Stimulated activated CD4-positive, alpha-beta T cell treated with anti-CD3 and anti-CD28 coated beads, Interleukin-1b, Interleukin-23, amount 100 ng/mL, for 48 hours (primary cell): ENCODE data around the gene PNLIPRP2.

ENCODE experiments used
- DNase-seq: peaks from one replicate; pipeline ENCODE4 v3.0.0-alpha.2; 2020

PNLIPRP2 gene

DNA sequence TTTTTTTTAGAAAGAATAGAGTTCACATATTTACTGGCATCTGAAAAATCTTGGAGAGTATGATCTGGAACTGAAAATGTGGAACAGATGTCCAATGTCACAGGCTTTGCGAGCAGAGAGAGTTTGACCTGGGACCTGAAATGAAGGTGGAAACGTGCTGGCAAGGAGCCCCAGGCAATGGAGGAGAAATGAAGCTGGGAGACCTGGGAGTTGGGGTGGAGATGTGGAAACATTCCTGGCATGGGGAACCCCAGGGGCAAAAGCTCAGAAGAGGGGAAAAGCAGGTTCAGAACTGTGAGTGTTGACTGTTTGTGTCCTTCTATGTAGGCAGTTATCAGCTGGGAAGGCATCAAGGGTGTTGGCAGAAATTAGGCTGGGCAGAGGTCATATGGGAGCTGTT, 7.3 kb upstream of the PNLIPRP2 start:
- no peak for DNase-seq

DNA sequence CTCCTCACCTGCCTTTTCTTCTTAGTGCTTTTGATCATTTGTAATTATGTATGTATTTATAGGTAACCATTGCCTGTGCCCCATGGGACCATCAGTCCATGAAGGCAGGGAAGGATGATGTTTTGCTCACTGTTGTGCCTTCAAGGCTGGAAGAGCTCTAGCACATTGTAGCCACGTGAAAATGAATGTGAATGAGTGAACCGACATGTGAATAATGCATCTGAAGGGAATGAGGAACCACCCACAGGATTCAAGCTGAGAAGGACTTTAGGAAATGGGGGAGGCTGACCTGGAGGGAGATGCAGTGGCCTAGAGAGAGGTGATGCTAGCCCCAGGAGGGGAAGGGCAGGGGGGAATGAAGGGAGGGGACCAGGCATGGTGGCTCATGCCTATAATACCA, 6.0 kb upstream of the PNLIPRP2 start:
- DNase-seq = no peak

DNA sequence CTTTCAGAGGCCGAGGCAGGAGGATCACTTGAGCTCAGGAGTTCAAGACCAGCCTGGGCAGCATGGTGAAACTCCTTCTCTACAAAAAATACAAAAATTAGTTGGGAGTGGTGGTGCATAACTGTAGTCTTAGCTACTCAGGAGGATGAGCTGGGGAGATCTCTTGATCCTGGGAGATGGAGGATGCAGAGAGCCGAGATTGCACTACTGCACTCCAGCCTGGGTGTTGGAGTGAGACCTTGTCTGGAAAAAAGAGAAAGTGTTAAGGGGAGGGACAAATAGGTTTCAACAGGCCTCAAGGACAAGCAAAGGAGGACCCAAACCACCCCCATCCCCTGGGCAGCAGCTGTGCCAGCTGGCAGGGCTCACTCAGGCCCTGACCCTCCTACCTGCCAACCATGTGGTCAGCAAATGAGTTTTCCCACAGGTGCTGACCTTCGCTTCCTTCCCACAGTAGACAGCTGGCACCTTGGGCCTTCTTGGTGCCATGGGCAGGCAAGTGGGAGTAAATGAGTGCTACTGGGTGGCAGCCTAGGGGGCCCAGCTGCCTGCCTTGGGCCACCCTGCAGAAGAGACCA, 5.5 kb upstream of the PNLIPRP2 start:
- DNase-seq = no peak

DNA sequence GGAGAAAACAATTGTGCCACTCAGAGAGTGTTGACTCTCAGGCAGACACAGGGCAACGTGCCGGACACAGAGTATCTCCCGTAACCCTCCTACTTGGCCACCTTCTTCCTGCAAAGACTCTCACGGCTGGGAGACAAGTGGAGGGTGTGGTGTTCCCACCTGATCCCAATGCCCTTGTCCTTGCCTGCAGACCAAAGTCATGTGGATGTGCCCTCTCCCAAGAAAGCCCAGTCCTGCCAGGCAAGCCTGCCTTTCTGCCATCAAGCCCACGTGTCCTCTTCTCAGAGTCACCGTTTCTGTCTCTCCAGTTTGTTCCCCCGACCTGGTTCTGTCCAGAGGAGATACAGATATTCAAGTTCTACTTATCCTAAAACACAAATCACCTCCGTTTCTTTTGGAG, 723 bp downstream of the PNLIPRP2 start:
- DNase-seq = no peak

DNA sequence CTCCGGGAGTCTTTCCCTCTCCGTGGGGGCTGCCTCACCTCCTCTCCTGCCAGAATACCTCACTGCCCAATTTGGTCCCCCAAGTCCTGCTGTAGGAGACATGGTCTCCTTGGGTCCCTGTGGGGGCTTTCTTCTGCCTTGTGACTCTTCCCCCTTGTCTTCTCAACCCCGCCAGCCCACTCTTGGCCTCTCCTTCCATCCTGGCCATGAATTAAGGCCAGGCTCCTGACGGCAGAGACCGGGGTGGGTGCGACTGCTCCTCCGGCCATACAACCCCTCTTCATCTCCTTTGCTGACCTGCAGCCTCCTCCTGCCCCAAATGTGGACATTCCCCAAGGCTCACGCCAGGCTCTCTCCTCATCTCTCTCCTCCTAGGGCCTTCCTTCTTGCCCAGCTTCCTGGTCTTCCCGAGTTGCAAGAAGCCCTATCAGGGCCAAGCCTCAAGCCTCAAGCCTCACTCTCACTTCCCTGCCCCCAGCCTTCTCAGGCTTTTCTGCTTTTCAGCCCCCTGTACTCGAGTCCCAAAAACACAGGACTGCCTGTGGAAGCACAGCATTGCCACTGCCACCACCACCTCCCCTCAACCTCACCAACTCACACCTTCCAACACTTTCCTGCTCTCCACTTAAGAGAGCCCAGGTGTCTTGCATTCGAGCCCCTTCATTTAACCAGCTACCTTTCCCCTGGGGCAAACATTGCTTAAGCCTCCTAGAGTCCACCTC, 1.3 kb downstream of the PNLIPRP2 start:
- no peak for DNase-seq

DNA sequence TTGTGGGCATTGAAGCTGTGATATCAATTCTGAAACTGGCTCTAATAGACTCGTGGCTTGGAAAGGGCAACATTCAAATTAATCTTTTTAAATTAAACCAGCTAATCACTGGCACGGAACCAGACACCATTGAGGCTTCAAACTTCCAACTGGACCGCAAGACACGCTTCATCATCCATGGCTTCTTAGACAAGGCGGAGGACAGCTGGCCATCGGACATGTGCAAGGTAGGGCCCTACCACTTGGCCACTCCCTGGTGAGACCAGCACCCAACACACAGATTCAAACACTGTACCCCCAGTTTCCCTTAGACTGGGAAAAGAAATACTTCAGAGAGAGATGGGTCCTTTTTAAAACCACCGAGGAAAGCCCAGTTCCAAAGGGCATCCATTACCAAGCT, 5.1 kb downstream of the PNLIPRP2 start:
- no peak for DNase-seq

DNA sequence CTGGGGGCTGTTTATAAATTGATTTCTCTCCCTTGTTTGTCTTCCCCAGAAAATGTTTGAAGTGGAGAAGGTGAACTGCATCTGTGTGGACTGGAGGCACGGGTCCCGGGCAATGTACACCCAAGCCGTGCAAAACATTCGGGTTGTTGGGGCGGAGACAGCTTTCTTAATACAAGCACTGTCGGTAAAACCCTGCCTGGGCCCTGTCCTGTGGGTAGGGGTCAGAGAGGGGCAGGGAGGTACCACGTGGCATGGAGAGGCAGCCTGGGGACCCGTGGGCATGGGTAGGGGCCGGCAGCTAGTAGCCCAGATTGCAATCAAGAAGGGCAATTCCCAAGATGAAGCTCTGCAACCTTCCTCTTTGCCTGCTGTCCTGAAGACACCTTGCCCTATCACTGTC, 6.1 kb downstream of the PNLIPRP2 start:
- no peak for DNase-seq

DNA sequence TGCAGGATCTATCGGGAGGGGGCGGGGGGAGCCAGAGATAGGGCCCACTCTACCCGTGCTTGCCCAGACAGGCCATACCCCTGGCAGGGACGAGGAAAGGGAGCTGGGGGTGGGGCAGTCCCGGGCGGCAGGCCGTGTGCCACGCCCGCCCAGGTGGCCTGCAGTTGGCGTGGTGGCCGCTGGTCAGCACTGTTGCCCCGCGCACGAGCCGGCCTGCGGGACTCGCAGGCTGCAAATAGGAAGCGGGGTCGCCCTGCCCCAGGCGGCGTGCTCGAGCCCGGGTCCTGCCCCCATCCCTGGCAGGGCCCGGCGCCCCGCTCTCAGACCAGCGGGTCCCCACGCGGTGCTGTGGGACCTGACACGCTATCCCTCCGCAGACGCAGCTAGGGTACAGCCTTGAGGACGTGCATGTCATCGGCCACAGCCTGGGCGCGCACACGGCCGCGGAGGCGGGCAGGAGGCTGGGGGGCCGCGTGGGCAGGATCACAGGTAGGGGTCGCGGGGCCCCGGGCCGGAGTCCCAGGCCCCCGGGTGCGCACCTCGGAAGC, 6.7 kb downstream of the PNLIPRP2 start:
- no peak for DNase-seq

DNA sequence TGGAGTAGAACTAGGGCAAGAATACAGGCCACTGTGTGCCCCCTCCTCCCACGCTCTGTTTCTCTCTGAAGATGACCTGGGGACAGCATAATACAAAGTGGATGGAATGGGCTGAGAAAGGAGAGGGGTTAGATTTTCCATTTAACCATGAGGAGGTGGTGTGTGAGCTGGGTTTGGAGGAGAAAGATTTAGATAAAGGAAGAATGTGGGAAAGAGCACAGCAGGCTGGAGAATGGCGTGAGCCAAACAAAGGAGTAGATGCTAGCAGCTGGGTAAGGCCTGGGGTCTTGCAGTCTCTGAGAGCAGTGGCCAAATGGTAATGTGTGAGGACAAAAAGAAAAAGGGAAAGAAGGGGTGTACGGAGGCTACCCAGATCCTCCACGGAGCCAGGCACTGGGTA, 8.6 kb downstream of the PNLIPRP2 start:
- DNase-seq = no peak

DNA sequence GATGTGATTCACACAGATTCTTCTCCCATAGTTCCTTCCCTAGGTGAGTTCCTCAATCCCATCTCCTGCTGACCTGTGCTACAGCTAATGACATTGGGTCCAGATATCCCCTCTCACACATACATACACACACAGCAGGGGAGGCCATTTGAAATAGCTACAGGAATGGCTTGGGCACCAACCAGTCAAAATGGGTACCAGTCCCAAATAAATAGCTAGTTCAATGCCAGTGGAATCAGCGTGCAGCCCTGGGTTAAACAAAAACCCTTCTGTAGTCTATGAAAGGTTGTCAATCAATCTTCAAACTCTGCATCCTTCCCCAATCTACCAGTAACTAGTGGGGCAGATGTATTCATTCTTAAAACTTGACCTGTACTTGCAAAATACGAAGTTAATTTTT, 9.3 kb downstream of the PNLIPRP2 start:
- no peak for DNase-seq

DNA sequence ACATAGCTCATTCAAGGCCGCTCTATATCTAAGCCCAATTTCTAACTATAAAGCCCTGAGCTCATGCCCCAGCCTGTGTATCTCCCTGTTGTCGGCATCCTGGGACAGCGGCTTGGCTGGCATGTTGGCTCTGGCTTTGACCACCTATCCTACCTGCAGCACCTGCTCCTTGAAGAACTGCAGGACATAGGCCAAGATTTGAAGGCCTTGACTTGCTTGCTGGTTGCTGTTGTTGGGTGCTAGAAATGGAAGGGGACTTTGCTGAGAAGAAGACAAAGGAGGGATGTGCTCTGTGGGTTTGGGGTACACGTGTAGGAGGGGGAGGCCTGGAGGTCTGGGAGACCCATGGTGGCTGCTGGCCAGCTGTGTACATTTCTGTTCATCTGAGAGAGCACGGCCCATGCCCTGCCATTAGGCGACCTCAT, 11.1 kb downstream of the PNLIPRP2 start:
- DNase-seq = no peak

DNA sequence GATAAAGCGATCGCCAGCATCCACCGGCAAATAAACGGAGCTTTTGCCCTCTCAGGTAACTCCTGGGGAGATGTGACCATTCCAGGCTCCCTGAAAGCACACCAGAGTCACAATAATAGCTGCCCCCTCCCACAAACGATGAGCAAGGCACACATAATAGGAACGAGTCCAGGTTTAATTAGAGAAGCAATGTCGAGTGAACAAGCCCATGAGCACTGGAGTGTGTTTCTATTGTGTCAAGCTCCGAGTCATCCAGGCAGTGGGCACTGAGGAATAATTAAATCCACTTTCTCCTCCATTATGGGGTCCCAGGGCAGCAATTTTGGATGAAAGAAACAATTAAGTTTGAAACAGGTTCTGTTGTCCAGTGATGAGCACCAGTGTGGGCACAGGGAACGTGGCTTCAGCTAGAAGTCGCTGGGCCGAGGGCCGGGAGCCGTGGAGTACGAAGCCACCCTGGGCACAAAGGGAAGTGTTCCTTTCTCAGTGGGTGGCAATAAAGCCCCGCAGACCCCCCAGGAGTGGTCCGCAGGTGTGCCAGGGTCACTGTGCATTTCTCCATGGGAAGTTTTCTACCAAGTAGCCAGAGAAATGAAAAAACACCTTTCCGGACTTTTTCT, 12.0 kb downstream of the PNLIPRP2 start:
- no peak for DNase-seq

DNA sequence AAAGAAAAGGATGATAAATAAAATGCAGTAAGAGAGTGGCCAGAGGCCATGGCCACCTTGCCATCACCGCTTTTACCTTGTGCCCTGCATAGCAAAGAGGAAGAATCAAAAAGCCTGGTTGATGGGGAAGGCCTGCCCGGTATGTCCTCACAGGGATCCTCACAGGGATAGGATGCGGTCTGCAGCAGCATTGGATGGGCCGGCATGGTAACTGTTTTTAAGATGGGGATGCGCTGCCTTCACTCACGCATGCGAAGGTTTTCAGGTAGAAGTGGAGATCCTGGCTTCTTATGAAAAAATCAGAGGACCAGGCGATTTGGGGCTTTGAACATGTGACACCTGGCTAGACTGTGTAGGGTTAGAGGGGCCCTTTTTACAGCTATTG, 12.5 kb downstream of the PNLIPRP2 start:
- no peak for DNase-seq

DNA sequence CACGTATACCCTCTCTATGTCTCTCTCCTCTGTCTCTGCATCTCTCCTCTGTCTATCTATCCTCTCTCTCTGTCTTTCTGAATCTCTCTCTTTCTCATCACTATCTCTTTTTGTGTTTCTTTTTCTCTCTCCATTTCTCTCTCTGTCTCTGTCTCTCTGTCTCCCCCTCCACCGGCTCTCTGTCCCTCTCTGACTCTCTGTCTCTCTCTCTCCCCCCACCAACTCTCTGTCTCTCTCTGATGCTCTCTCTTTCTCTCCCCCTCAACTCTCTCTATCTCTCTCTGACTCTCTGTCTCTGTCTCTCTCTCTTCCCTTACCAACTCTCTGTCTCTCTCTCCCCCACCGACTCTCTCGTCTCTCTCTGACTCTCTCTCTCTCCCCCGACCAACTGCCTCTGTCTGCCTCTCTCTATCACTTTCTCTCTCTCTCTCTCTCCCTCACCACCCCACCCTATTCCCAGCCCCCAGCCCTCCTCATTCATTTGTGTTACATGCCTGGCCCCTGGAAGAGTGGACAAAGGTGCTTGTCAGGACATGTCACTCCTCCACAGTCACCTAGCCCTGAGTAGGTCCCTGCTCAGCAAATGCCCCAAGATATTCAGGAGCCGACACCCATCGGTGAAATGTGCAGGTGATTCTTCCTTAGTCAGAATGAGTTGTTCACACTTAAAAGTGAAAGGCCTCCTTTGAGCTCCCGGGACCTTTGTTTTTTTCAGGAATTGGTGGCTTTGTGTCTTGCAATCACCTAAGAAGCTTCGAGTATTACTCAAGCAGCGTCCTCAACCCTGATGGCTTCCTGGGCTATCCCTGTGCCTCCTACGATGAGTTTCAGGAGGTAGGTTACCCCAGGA, 13.6 kb downstream of the PNLIPRP2 start:
- DNase-seq = no peak

DNA sequence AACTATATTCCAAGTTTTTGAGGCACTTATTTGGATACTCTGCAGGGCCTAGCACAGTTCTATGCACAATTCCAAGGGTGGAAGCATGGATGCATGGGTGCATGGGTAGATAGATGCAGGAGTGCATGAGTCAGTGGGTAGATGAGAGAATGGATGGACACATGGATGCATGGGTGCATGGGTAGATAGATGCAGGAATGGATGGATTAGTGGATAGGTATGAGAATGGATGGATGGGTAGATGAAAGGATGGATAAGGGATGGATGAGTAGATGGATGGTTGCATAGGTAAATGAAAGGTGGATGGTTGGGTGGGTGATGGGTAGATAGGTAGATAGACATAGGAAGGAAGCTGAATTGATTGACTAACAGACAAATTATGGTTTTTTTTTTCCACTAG, 15.6 kb downstream of the PNLIPRP2 start:
- no peak for DNase-seq

DNA sequence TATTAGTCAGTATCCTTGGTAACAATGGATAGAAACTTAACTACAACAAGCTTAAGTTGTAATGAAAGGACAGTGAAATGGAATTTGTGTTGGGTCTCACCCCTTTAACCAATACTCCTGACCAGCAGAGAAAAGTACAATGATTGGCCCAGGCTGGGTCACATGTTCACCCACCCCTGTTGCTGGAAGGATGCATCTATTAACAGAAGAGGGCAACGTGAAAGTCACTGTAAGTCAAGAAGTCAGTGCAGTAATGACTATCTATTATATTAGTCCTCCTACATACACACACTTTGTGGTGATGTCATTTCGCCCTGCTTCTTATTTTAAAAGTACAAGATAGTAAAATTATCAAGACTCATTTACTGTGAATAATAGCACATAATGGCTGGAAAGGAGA, 16.2 kb downstream of the PNLIPRP2 start:
- DNase-seq = no peak

DNA sequence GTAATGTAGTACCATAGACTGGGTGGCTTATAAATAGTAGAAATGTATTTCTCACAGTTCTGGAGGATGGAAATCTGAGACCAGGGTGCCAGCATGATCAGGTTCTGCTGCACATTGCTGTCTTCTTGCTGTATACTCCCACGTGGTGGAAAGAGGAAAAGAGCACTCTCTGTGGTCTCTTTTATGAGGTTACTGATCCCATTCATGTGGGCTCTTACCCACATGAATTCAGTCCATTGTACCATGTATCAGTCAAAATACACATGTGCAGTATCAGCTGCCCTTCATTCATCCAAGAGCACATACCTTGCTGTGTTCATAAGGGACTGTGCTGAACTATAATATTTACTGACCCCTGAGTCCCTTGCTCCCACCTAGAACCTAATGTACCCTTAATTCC, 17.1 kb downstream of the PNLIPRP2 start:
- DNase-seq = no peak

DNA sequence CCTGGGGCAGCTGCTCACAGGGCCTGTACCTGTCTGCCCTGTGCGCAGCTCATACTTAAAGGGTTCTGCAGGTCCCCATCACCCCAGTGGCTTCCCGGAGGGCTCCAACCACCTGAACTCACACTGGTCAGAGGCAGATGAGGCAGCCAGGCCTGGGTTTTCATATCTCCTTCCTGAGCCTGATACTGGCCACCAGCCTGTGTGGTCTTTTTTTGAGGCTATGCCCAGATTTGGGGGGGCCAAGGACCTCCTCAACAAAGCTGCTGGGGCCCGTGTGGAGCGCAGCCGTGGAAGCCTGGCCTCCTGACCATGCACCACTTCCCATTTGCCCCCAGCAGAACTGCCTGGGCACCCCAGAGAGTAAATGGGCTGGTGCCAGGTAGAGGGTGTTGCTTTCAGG, 25.7 kb downstream of the PNLIPRP2 start:
- DNase-seq = no peak

DNA sequence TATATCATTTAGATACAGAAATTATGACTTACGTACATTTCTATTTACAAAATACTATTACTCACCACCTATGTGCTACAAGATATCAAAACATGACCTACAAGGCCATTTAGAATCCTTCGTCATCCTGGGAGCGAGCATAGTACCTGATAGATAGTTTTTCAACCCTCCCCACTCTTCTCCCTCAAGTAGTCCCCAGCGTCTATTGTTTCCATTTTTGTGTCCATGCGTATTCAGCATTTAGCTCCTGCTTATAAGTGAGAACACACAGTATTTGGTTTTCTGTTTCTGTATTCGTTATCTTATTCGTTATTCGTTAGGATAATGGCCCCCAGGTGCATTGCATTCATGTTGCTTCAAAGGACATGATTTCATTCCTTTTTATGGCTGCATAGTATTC, 28.1 kb downstream of the PNLIPRP2 start:
- no peak for DNase-seq

DNA sequence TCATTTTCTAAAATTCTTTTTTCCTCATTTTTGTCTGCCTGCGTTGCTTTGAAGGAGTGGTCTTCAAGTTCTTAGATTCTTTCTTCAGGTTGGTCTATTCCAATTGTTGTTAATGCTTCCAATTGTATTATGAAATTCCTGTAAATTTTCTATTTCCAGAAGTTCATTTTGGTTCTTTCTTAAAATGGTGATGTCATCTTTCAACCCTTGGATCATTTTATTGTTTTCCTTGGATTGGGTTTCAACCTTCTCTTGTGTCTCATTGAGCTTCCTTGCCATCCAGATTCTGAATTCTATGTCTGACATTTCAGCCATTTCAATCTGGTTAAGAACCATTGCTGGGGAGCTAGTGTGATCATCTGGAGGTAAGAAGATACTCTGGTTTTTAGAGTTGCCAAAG, 33.1 kb downstream of the PNLIPRP2 start:
- no peak for DNase-seq

DNA sequence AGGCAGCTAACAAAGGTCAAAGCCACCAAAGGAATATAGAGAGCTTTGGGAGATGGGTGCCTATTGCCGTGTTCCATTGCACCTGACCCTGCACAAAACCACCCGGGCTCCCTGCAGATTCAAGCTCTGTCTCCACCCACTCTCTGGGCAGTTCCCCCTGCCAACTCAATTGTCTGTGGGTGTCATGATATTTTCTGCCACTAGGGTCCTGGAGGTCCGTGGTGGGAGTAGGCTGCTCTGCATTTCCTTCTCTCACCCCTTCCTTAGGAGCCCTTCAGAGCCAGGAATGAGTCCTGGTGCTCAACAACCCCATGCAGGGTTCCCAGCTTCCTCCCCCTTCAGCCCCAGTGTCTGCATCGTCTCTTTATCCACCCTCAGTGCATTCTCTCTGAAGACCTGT, 34.1 kb downstream of the PNLIPRP2 start:
- DNase-seq = no peak

DNA sequence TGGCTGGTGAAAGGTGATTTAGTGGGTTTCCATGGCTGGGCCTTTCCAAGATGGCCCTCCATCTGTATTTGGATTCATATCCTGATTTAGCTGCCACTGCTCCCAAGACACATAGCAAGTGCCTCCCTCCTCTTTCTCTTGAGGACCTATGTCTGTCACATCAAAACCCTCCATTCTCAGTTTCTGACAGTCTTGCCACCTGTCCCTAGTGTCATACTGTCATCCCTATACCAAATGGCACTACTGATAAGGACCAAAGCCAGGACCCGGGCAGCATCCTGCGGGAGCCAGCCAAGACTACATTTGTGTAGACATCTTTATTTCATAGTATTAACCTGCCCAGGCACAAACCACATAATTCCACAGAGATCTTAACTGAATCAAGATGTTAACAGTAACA, 34.8 kb downstream of the PNLIPRP2 start:
- DNase-seq = no peak

DNA sequence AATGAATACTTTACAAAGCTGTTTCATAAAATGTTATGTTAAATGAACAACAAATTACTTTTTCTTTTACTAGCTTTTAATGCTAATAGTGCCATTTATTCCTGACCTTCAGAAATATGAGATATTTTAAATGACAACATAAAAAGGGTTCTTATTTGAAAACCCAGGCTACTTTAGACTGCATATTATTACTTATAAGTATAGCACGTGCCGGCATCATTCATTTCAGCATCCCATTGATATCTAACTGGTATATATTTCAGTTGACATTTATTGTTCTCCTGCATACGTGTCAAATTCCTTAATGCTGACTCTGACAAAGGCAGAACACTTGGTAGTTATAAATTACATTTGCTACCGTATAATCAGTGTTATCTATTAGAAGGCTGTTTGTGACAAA, 35.3 kb downstream of the PNLIPRP2 start:
- DNase-seq = no peak
